Panc1 (cell line): Measurements from ENCODE around the gene KIAA0930.

Source experiments
- POLR2AphosphoS5 ChIP-seq: IDR thresholded peaks from 2 replicates; pipeline ENCODE4 v1.6.1; 2012; ENCODE audit warnings: mild to moderate bottlenecking, low read depth, low read length, moderate library complexity
- SIN3A ChIP-seq: IDR thresholded peaks from 2 replicates; pipeline ENCODE4 v1.6.1; 2012; ENCODE audit warnings: low read depth, mild to moderate bottlenecking, low read length, moderate library complexity, borderline replicate concordance; ENCODE audit not compliant: insufficient read depth
- TF ChIP-seq, protein P1 (sequence below): fragments of 450-650 bp; IDR thresholded peaks from 2 replicates; pipeline ENCODE4 v1.5.1; 2017; ENCODE audit warnings: mild to moderate bottlenecking

GRCh38 chr22:45212306-45212709, 28.4 kb downstream of the KIAA0930 start:
- TF ChIP-seq, protein P1, sequence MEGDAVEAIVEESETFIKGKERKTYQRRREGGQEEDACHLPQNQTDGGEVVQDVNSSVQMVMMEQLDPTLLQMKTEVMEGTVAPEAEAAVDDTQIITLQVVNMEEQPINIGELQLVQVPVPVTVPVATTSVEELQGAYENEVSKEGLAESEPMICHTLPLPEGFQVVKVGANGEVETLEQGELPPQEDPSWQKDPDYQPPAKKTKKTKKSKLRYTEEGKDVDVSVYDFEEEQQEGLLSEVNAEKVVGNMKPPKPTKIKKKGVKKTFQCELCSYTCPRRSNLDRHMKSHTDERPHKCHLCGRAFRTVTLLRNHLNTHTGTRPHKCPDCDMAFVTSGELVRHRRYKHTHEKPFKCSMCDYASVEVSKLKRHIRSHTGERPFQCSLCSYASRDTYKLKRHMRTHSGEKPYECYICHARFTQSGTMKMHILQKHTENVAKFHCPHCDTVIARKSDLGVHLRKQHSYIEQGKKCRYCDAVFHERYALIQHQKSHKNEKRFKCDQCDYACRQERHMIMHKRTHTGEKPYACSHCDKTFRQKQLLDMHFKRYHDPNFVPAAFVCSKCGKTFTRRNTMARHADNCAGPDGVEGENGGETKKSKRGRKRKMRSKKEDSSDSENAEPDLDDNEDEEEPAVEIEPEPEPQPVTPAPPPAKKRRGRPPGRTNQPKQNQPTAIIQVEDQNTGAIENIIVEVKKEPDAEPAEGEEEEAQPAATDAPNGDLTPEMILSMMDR: no peak
- TF ChIP-seq POLR2AphosphoS5 (no peak), SIN3A (no peak)
